ENCODE results near the gene SRD5A2.

DNA sequence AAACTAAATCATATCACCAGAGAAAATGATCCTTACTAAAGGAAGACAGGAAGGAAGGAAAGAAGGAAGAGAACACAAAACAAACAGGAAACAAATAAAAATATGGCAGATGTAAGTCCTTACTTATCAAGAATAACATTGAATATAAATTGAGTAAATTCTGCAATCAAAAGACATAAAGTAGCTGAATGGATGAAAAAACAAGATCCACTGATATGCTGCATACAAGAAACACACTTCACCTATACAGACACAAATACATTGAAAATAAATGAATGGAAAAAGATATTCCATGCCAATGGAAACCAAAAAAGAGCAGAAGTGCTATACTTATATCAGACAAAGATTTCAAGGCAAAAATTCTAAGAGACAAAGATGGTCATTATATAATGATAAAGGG lies 18.0 kb upstream of the SRD5A2 start:
- TF ChIP-seq YY1 (IDR thresholded peaks at IDR 0.05; ENCODE audit: extremely low read depth, insufficient replicate concordance, low read depth, low read length), result no peak
- no peak for TF ChIP-seq CTCF (IDR thresholded peaks at IDR 0.05 in 2 of 3, conservative IDR thresholded peaks at IDR 0.05 in 1 of 3; ENCODE audit: borderline replicate concordance in 1 of 3, insufficient read depth in 1 of 3, low read depth in 2 of 3, low read length in 2 of 3)
- TF ChIP-seq RAD21 (IDR thresholded peaks at IDR 0.05; ENCODE audit: low read depth), result no peak

Data from HCT116 (cell line).